Ishikawa (cell line): Measurements from ENCODE around the gene GLP1R.

Source experiments
- CREB1 ChIP-seq: IDR thresholded peaks from 2 replicates; pipeline ENCODE4 v1.6.1; 2012; ENCODE audit warnings: low read depth
- EGR1 ChIP-seq: IDR thresholded peaks from 2 replicates; pipeline ENCODE4 v1.6.1; 2012
- EP300 ChIP-seq: IDR thresholded peaks from 2 replicates; pipeline ENCODE4 v1.6.1; 2012; ENCODE audit warnings: borderline replicate concordance
- NFIC ChIP-seq: IDR thresholded peaks from 2 replicates; pipeline ENCODE4 v1.6.1; 2012
- TF ChIP-seq, protein P1 (sequence below): IDR thresholded peaks from 2 replicates; pipeline ENCODE4 v1.6.1; 2012
- TF ChIP-seq, protein P2 (sequence below): IDR thresholded peaks from 2 replicates; pipeline ENCODE4 v1.6.1; 2012

DNA sequence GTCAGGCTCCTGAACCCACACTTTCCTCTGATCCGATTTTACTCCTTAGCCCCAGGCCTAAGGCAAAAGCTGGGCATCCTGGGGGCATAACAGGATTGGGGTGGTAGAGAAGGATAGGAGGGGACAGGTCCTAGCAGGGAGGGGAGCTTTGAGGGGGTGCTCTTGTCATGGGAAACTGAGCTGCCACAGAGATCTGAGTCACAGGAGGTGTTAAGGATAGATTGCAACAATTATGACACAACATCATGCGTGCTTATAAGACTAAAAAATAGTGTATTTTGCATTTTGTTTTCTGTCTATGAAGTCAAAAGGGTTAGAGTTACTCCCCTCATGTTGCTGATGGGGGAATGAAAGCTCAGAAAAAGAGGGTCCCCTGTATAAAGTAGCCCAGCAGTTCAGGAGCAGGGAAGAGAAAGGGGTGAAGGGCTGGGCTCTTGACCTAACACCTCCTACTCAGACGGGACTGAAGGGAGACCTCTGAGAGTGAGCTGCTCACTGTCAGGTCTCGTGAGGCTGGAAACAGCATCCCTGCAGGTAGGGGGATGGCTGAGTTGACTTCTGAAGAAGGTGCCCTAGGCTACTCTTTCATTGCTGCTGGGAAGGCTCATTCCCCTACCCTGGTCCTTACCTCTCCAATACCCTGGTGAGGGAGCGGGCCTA is 2.0 kb downstream of the GLP1R start:
- TF ChIP-seq, protein P1, sequence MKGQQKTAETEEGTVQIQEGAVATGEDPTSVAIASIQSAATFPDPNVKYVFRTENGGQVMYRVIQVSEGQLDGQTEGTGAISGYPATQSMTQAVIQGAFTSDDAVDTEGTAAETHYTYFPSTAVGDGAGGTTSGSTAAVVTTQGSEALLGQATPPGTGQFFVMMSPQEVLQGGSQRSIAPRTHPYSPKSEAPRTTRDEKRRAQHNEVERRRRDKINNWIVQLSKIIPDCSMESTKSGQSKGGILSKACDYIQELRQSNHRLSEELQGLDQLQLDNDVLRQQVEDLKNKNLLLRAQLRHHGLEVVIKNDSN = no peak
- no peak for TF ChIP-seq CREB1
- TF ChIP-seq EGR1 = no peak
- TF ChIP-seq EP300 = no peak
- TF ChIP-seq, protein P2, sequence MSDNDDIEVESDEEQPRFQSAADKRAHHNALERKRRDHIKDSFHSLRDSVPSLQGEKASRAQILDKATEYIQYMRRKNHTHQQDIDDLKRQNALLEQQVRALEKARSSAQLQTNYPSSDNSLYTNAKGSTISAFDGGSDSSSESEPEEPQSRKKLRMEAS = no peak
- no peak for TF ChIP-seq NFIC
